Activated naive CD4-positive, alpha-beta T cell (primary cell): ENCODE results near the gene SLC12A4.
"Not testable (repeated sequence)": the region's sequence is repeated elsewhere in the genome, so short reads cannot be mapped to it uniquely, and the experiment has no call there.

Source experiments
- DNase-seq, 4 experiments: peaks; one replicate each; lab custom pipeline; 2025; lab: John Stamatoyannopoulos, UW

Gene SLC12A4

GRCh38 chr16:67968400-67969253 lies at the start of gene SLC12A4:
Gene SLC12A4 (minus strand): TSS chr16:67968637. CDS start chr16:67968553, 84 bp downstream.
- peak; percentile 53 to 84 (median 64) for DNase-seq

- no peak for DNase-seq
Observed at GRCh38 chr16:68015681-68016080, 47.2 kb upstream of the SLC12A4 start, which contains the start of gene DPEP2NB. Gene DPEP2NB (minus strand): TSS chr16:68015911. CDS start chr16:68015770, 141 bp downstream.

GRCh38 chr16:68013440-68013839 lies 45.0 kb upstream of the SLC12A4 start:
- no peak for DNase-seq

- not testable (repeated sequence) for DNase-seq
Observed at GRCh38 chr16:68009872-68010271, 41.4 kb upstream of the SLC12A4 start.

GRCh38 chr16:68009157-68009735 lies 40.8 kb upstream of the SLC12A4 start:
- no peak for DNase-seq

GRCh38 chr16:68005786-68006286 lies 37.4 kb upstream of the SLC12A4 start:
- peak in 2 of 4 experiments; percentile 35 to 50 for DNase-seq

- DNase-seq, result no peak
Observed at GRCh38 chr16:68005211-68005610, 36.8 kb upstream of the SLC12A4 start.

- DNase-seq, result no peak
Observed at GRCh38 chr16:68003031-68003430, 34.6 kb upstream of the SLC12A4 start.

- no peak for DNase-seq
Observed at GRCh38 chr16:68000450-68000849, 32.0 kb upstream of the SLC12A4 start.

GRCh38 chr16:67999985-68000384 lies 31.5 kb upstream of the SLC12A4 start:
- DNase-seq, result no peak

GRCh38 chr16:67998779-67999688 lies 30.6 kb upstream of the SLC12A4 start, which contains the start of gene DPEP2:
Gene DPEP2 (minus strand): TSS chr16:67999484. CDS start chr16:67993212, 6,272 bp downstream.
- peak in 2 of 4 experiments; percentile 47 to 50 for DNase-seq

- DNase-seq, result not testable (repeated sequence)
Observed at GRCh38 chr16:67998231-67998778, 29.9 kb upstream of the SLC12A4 start.

- DNase-seq, result no peak
Observed at GRCh38 chr16:67996666-67997065, 28.2 kb upstream of the SLC12A4 start.

- DNase-seq, result no peak
Observed at GRCh38 chr16:67995423-67995822, 27.0 kb upstream of the SLC12A4 start.

GRCh38 chr16:67994040-67994408 lies 25.6 kb upstream of the SLC12A4 start:
- DNase-seq, result not testable (repeated sequence)

GRCh38 chr16:67993207-67994039 lies 25.0 kb upstream of the SLC12A4 start:
- peak; percentile 59 to 78 (median 66) for DNase-seq

- DNase-seq, result no peak
Observed at GRCh38 chr16:67992661-67993206, 24.3 kb upstream of the SLC12A4 start.

- DNase-seq, result no peak
Observed at GRCh38 chr16:67990018-67990386, 21.6 kb upstream of the SLC12A4 start.

GRCh38 chr16:67989322-67990017 lies 21.0 kb upstream of the SLC12A4 start:
- DNase-seq, result no peak

- no peak for DNase-seq
Observed at GRCh38 chr16:67988675-67989074, 20.2 kb upstream of the SLC12A4 start.
